HG02870 (cell line): ENCODE data around the gene SMARCD2.
"Not testable (repeated sequence)": the region's sequence is repeated elsewhere in the genome, so short reads cannot be mapped to it uniquely, and the experiment has no call there.

ENCODE experiments used
- ATAC-seq: cut with Tn5 transposase; IDR thresholded peaks from one replicate; pipeline ENCODE4 v1.9.1; 2021; ENCODE audit warnings: mild to moderate bottlenecking, moderate library complexity; ENCODE audit not compliant: unreplicated experiment

The SMARCD2 gene

DNA sequence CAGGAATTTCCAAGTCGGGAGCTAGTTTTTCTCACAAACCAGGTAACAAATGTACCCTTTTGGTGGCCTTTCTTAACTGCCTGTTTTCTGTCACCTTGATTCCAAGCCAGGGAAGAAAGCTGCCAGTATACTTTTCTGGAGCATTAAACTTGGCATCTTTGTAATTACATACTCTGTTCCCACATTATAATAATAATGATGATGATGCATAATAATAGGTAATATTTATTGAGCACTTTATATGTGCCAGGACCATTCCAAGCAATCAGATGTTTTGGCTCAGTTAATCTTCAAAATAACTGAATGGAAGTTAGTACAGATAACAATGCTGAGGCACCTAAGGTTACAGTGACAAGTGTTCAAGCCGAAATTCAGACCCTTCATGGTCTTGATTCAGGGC is 26.4 kb downstream of the SMARCD2 start:
- no peak for ATAC-seq

- no peak for ATAC-seq
These were observed 32.5 kb downstream of the SMARCD2 start for GRCh38 chr17:63809970-63810369.

DNA sequence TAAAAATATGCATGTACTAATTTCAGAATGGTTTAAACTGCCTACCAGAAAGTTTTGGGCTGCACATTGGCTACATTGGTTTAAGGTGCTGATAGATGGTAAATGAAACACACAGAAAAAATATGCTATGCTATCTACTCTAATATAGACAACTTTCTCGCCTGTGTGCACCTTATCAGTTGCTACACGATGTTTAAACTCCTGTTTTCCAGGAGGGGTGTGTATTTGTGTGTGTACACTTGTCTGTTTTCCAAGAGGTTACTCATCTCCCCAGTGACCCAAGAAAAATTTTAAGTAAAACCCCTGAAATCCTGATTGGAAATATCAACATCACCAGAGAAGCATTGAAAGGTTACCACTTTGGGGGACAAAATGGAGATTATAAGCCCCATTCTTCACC is 36.9 kb downstream of the SMARCD2 start:
- no peak for ATAC-seq

GRCh38 chr17:63804328-63804727 is 38.2 kb downstream of the SMARCD2 start:
- no peak for ATAC-seq

DNA sequence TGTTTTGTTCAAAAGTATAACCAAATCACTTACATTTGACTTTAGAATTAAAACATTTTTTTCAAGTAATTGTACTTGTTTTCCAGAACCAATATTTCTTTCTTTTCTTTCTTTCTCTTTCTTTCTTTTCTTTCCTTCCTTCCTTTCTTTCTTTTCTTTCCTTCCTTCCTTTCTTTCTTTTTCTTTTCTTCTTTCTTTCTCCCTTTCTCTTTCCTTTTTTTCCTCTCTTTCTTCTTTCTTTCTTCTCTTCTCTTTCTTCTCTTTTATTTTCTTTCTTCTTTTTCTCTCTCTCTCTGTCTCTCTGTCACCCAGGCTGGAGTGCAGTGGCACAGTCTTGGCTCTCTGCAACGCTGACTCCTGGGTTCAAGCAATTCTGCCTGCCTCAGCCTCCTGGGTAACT is 41.7 kb downstream of the SMARCD2 start:
- ATAC-seq = no peak

DNA sequence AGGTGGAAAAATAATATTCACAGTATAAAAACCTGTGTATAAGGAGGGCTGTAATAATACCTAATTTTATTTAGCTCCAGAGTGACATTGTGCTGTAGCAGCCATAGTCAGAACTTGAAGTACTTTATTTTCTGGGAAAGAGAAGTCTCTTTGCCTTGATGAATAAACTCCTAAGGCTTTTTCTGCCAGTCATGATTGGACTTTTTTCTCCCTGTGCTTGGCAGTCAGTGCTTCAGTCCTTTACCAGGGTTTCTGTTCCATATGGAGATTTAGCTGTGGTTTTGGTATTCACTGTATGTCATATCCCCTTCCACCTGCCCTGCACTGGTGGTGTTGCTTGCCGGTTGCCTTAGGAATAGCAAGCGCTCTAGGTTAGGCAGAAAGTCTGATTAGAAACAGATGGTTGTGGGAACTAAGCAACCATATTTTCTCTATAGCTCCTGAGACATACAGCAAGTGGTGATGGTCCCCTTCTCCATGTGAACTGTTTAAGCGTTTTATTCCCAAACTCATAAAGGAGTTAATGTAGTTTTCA is 43.8 kb downstream of the SMARCD2 start:
- no peak for ATAC-seq

- ATAC-seq = not testable (repeated sequence)
These were observed 46.1 kb downstream of the SMARCD2 start for GRCh38 chr17:63796375-63796774.

GRCh38 chr17:63792055-63792729 is 50.3 kb downstream of the SMARCD2 start:
- ATAC-seq = no peak

DNA sequence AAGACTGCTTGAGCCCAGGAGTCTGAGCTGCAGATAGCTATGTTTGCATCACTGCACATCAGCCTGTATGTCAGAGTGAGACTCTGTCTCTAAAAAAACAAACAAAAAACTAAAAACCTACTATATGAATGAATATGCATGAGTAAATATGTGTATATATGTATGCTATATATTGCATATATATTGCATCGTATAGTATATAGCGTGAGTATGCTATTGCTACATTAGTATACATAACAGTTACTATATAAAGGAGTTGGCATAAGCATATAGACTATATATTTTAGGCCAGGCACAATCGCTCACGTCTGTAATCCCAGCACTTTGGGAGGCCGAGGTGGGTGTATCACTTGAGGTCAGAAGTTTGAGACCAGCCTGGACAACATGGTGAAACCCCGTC is 52.4 kb downstream of the SMARCD2 start:
- ATAC-seq = no peak

GRCh38 chr17:63786971-63787711 is 55.3 kb downstream of the SMARCD2 start:
- ATAC-seq = no peak

DNA sequence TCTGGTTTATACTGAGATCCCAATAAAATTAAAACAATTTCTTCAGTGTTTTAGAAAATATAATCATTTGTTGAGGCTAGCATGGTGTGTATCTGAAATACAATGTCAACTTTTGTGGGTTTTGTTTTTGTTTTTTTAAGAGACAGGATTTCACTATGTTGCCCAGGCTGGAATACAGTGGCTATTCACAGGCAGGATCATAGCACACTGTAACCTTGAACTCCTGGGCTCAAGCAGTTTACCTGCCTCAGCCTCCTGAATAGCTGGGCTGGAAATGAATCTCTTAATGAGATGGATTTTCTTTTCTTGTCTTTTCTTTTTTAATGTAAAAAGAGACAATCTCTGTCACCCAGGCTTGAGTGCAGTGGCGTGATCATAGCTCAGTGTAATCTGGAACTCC is 56.4 kb downstream of the SMARCD2 start:
- no peak for ATAC-seq

DNA sequence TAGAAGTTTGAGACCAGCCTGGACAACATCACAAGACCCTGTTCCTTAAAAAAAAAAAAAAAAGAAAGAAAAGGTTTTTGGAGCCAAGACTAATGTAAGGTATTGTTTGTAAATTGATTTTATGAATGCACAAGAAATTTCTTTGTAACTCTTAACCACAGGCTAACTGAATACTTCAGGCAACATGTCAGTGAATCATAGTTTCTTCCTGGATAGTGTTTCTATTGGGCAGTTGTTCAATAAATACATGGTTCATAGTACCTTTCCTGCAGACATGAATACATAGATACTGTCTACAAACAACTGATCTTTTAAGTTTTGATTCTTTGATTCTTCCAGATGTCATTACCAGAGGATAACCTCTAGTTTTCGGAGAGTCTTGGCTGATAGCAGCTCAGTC is 56.9 kb downstream of the SMARCD2 start:
- no peak for ATAC-seq

- no peak for ATAC-seq
These were observed 59.0 kb downstream of the SMARCD2 start for GRCh38 chr17:63783522-63783921.
